GM19452 (cell line): Measurements from ENCODE around the gene SUSD1.
"Not testable (repeated sequence)": the region's sequence is repeated elsewhere in the genome, so short reads cannot be mapped to it uniquely, and the experiment has no call there.

Experiments
- ATAC-seq: cut with Tn5 transposase; IDR thresholded peaks from one replicate; pipeline ENCODE4 v1.9.1; 2021; ENCODE audit not compliant: unreplicated experiment

SUSD1 gene

DNA sequence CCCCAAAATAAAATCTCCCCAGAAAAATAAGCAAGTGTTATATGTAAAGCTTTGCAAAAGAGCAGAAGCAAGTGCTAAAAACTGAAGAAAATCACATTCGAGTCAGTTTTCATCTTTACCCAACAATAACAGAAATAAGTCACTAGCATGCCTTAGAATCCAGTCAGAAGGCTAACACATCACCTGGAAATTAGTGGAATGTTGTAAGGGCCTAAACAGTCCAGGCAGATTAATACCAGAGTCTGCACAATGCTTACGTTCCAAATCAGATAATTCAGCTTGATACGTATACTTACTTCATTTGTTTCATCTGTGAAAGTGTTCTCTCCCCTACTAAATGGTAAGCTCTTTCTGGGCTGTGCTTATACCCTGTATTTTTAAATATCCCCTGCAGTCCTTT lies 42.7 kb downstream of the SUSD1 start:
- no peak for ATAC-seq

DNA sequence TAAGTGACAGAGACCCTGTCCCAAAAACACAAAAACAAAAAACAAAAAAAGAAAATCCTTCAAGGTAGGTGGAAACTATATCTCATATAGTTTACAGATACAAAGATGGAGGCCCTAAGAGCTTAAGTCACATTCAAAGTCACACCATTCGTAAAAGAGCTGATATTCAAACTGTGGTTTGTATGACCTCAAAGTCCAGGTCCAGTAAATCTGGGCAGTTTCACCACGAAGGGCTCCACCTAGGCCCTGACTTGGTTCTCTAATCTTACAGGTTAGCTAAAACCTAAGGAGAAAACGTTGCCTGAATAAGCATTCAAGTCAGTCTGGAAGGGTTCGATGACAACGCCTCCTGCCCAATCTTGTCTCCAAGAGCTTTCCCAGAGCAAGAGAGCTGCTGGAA lies 44.1 kb downstream of the SUSD1 start:
- no peak for ATAC-seq

DNA sequence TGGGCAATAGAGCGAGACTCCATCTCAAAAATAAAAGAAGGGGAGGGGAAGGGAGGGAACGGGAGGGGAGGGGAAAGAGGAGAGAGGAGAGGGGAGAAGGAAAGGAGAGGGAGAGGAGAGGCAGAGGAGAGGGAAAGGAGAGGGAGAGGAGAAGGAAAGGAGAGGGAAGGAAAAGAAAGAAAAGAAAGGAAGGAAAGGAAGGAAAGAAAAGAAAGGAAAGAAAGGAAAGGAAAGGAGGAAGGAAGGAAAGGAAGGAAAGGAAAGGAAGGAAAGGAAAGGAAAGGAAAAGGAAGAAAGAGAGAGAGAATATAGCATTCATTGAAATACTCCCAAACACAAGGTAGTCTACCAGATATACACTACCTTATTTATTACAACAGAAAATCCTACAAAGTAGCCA lies 44.8 kb downstream of the SUSD1 start:
- no peak for ATAC-seq

DNA sequence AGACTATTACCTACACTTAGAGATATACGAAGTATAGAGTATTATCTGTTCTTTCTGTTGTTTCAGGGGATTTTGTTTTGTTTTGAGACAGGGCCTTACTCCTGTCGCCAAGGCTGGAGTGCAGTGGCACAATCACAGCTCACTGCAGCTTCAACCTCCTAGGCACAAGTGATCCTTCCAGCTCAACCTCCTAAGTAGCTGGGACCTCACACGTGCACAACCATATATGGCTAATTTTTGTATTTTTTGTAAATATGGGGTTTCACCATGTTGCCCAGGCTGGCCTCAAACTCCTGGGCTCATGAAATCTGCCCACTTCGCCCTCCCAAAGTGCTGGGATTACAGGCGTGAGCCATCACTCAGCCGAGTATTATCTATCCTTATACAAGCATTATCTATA lies 45.9 kb downstream of the SUSD1 start:
- ATAC-seq = no peak

DNA sequence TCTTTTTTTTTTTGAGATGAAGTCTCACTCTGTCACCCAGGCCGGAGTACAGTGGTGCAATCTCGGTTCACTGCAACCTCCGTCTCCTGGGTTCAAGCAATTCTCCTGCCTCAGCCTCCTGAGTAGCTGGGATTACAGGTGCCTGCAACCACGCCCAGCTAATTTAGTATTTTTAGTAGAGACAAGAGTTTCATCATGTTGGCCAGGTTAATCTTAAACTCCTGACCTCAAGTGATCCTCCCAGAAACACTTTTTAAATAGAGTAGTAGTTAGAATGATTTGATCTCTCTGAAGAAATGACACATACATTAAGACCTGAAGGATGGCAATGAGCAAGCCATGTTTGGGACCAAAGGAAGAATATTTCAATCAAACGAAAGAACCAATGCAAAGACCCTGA lies 46.7 kb downstream of the SUSD1 start:
- ATAC-seq = not testable (repeated sequence)

DNA sequence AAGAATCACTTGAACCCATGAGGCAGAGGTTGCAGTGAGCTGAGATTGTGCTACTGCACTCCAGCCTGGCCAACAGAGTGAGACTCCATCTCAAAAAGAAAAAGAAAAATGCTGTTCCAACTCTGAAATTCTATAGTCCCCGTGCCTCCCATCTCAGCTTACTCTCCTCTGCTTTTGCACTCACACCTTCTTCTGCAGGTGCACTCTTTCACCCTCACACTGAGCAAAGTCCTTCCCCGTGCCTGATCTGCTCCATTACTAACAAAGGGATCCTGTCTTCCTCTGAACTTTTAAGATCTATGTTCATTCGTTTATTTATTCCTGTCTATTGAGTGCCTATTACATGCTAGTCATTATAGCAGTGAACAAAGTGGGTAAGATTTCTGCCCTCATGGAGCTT lies 47.8 kb downstream of the SUSD1 start:
- ATAC-seq = no peak

DNA sequence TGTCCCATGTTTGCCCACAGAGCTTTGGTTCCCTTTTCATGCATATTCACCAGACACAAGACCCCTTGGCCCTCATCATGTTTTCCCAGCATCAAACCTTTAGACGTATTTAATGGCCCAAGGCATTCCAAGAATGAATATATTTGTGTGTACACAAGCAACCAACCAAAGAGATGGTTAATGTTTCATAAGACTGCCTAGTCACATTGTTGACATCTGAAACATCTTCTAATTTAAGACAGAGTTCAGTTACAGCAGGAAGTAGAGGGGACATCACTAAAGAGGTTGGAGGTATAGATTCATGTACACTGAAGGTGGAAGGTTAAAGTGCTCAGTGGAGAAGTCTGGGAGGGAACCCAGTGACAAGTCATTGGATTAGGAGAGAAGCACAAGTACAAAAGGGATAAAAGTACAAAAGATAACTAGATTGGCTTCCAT lies 49.1 kb downstream of the SUSD1 start:
- no peak for ATAC-seq

DNA sequence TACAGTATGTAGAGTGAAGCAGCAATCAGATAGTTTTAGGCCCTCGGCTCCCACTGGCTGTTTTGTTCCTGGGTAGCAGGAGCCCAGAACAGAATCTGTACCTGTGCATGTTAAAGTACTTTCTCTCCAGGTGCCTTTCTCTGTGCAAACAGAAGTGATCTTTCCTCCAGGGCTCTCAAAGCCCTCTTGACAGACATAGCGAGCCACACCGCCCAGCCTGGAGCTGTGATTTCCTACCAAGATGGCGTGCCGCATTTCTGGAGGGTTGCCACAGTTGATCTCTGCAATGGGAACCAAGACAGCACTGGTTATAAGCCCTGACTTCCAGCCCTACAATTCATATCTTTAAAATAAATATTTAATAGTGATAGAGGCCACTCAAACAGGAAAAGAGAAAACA lies 50.9 kb downstream of the SUSD1 start:
- ATAC-seq = no peak

DNA sequence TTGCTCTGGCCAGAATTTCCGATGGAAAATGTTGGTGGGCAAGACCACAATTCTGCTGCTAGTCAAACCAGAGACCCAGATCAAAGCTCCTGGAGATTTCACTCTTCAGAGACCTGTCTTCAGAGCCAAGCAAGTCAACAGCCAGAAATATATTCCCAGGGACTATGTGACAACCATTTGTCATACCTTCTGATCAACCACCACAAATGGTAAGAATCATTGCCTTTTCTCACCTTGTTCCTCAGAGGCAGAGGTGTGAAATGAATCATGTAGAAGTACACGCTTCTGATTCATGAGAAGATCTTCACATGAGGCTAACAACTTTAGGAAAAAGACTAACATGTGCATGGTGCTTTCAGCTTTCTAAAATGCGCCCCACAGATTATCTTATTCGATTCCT lies 53.5 kb downstream of the SUSD1 start:
- ATAC-seq = no peak

DNA sequence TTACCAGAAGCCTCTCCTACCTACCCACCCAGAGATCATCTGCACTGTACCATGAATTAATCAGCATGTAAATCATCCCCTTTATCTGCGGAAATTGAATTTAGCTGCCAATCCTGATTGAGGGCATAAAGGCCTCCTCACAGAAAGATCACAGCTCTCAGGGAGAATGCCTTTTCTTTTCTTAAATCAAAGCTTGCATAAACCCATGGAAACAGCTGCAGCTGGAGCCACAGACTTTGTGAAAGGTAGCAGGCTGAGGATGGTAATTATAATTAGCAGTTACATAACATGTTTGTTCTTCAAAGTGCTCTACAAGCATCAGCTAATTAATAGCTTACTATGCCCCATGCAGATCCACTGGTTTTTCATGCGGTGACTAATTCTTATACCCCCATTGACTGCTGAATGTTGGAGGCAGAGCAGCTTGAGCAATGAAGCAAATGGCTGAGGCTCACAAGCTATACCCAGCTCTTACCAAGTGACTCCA lies 54.6 kb downstream of the SUSD1 start:
- ATAC-seq = no peak

DNA sequence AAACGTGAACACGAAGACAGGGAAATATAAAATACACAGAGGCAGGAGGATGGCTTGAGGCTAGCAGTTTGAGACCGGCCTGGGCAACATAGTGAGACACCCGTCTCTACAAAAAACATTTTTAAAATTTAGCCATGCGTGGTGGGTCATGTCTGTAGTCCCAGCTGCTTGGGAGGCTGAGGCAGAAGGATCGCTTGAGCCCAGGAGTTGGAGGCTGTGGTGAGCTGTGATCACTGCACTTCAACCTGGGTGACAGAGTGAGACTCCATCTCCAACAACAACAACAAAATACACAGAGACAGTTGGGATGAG lies 55.1 kb downstream of the SUSD1 start:
- no peak for ATAC-seq

DNA sequence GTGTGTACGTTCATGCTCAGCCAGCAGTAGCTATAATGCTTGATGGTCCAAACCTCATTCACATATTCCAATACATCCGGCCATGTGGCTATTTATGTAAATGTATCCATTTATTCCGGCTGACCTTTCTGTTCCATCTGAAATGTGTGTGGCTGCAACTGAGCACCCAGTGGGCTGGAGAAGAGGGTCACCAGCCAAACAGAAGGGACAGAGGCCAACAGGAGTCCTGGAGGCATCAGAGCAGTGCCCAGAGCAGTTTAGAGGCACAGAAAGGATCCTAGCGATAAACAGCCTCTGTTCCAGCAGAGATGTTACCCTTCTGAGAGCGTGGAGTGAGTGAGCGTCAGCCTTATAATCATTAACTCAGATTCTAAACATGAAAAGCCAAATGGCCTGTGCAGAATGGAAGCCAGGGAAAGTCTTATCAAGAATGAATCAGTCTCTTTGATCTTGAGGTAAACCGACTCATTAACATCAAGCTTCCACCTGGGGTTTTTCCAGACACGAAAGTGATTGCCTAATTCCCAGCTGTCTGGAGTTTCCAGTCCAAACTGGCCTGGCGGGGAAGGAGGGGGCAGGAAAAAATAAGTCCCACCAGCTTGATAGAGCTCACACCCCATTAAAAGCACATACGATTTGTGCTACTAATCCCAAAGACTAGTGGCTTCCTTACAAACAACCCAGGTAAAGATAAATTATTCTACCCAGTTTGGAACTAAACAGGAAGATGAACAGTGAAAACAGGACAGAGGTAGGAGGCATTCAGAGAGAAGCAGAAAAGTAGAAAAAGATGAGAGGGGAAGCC lies 55.7 kb downstream of the SUSD1 start:
- ATAC-seq = no peak

DNA sequence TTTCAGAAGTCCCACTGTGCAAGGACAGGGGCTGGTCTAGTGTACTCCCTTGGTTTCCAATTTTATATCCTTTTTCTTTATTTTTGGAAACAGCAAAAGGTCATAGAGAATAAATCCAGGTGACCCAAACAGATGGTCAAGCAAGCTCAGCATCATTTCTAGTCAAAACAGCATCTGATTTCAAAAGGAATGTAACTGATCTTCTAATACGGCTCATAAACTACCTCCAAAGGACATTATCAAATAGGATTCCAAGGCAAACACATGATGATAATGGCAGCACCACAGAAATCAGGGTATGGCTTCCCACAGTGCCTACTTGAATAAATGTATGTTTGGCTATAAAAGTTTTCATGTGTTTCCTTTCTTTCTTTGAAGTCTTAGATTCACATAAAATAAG lies 57.1 kb downstream of the SUSD1 start:
- no peak for ATAC-seq

DNA sequence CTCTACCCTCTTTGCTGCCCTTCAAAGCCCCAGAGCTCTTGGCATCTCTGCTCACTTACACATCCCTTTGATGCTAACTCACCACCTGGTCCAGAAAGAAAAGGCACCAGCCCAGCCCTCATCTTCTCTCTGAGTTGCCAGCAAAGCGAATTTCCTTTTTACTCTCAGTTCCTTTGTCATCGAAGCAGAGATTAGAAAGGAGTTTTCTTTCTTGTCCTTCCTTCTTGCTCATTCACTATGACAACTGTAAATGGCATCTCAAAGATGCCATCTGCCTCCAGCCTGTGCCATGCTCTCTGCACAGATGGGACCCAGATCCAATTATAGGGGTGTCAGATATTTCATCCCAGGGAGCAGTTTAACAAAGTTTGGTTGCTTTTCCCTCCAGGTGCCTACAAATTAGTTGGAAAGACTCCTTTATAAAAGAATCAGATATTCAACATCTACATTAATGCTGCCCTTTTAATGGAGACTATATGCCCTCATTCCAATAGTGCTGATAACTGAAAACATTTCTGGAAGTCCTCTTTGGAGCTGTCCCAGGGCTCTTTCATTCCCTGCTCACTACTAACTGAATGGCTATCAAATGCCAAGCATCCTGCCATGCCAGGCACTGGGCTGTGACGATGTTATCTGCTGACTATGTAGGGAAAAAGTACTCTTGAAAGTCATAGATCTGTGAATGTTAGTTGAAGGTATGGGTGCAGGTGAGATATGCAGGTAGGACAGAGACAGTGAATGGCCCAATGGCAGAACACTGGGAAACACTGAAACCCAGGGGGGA lies 58.9 kb downstream of the SUSD1 start:
- ATAC-seq = no peak

DNA sequence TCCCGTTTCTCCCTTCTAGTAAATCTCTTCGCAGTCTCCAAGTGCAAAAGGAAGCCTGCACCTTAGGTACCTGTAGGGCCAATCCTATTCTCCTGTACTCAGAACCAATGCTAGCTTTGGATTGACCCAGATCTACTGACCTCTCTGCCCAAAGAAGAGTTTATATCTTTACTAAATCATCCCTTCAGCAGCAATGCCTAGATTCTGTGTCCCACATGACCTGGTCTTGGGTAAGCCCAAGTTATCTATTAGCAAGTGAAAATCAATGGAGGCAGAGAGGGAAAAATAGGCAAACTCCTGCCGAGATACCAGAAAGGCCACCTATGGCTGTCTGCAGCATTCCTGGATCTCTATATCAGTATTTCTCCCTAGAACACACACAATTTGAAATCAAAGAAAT lies 60.0 kb downstream of the SUSD1 start:
- no peak for ATAC-seq

DNA sequence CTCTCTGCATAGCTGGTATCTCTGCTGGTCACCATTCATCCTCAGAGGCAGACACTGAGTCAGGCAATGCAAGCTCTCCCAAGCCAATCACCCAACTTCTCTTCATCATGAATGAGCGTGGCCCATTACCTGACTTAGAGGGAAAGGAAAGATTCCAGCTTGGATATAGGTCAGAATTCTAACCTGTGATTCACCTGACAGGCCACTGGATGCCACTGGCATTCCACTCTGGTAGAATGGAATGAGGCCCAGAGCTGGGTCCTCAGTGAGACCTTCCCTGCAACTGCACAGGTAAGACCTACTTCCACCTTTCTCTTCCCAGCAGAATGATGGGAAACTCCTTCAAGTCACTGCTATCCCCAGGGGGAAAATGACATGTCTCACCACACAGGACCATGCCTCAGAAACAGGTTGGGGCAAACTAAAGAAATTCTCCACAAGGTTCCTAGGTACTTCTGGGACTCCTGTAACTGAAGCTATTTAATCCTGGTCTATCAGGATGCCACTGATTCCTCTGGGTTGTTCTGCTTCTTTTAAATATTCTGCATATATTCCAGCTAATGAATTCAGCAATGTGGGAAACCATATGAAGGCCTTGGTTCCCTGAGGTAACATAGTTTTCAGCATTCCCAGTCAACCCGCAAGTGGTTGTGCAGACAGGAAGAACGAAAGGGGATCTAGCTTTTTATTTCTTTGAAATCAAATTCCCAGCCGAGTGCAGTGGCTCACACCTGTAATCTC lies 62.0 kb downstream of the SUSD1 start:
- no peak for ATAC-seq

DNA sequence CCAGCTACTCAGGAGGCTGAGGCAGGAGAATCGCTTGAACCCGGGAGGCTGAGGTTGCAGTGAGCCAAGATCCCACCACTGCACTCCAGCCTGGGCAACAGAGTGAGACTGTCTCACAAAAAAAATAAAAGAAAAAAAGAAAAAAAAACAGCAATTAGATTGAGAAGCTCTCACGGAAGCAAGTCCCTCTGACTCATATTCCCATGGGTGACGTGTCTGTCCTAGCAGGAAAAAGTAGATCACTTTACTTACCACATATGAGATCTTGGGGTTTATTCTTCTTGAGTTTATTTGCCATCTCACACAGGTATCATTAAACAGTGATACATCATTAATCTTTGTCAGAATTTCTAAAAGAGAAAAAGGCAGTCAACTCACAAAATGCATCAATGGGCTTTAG lies 62.6 kb downstream of the SUSD1 start:
- no peak for ATAC-seq

DNA sequence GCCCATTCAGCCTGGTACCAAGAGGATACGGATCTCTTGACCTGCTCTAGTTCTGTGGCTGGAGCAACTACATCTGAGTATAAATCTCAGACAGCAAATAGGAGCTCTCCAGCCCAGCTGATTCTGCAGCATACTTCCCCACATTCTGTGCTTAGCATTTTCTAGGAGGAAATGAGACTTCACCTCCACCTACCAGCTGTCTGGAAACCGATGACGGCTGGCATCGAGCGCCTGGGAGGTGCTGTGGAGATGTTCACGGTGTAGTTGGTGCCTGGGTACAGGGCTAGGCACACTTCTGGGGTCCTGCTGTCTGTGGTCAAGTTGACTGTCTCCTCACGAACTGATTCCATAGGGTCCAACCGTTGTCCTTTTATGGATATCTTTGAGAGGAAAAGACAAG lies 63.6 kb downstream of the SUSD1 start:
- no peak for ATAC-seq

DNA sequence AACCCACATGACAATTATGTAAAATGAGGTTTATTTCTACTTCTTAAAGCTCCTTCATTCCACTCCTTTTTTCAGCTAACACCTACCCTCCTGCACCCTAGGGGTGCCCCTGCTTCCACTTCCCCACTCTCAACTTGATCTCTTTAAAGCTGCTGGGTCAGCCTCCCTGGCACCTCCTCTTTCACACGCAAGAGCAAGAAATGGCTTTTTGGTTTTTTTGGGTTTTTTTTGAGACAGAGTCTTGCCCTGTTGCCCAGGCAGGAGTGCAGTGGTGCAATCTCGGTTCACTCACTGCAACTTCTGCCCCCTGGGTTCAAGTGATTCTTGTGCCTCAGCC lies 64.4 kb downstream of the SUSD1 start:
- no peak for ATAC-seq

DNA sequence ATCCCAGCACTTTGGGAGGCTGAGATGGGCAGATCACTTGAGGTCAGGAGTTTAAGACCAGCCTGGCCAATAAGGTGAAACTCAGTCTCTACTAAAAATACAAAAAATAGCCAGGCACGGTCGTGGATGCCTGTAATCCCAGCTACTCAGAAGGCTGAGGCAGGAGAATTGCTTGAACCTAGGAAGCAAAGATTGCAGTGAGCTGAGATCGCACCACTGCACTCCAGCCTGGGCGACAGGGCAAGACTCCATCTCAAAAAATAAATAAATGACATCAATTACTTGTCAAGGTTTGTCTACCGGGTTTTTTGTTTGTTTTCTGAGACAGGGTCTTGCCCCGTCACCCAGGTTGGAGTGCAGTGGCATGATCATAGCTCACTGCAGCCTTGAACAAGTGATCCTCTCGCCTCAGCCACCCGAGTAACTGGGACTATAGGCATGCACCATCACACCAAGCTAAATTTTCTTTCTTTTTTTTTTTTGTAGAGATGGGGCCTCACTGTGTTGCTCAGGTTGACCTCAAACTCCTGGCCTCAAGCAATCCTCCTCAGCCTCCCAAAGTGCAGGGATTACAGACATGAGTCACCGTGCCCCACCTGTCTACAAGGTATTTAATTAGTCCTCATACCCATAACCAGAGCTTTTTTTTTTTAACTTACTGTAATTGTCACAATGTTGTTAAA lies 64.9 kb downstream of the SUSD1 start:
- ATAC-seq = no peak

DNA sequence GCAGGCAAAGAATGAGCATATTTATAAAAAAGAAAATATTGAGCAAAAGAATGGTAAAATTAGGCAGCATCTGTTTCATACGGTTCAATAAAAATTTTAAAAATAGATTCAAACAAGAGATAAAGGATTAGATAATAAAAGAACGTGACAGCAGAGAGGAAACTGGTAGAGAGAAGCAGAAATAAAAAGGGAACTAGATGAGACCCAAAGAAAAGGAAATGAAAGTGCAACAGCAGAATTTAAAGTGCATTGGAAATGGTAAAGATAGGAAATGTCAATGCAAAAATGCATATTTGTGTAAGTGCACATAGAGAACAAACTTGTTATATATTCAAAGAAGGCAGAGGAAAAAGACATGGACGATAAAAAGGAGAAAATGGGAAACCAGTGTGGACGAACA lies 70.2 kb downstream of the SUSD1 start:
- ATAC-seq = no peak
